Vagina (tissue), 2 donors: ENCODE data around the gene OR56A4. TPM values are rescaled to one million over a fixed set of nuclear protein-coding genes. Genes with fewer than 3 reads are reported as not detected.

Experiments
- DNase-seq, 2 donors: peaks; one replicate each; pipeline ENCODE4 v3.0.0-alpha.2; 2017; ENCODE audit errors: extremely low spot score in 2 of 2
- H3K27ac ChIP-seq: fragments of 200-600 bp; sonication (generic); one replicate; pipeline ENCODE4 v1.5.1; 2019
- H3K27me3 ChIP-seq: fragments of 200-600 bp; sonication (generic); one replicate; pipeline ENCODE4 v1.5.1; 2019
- H3K36me3 ChIP-seq, 2 donors: fragments of 200-600 bp; sonication (generic); one replicate each; pipeline ENCODE4 v1.5.1; 2017 to 2019
- H3K4me1 ChIP-seq: fragments of 200-600 bp; sonication (generic); one replicate; pipeline ENCODE4 v1.5.1; 2019
- H3K4me3 ChIP-seq, 2 donors: fragments of 200-600 bp; sonication (generic); 1 replicate in 1 of 2; 2 replicates in 1 of 2; pipeline ENCODE4 v1.5.1; 2016 to 2019
- H3K9me3 ChIP-seq: fragments of 200-600 bp; sonication (generic); one replicate; pipeline ENCODE4 v1.5.1; 2019
- POLR2A ChIP-seq, 2 donors: fragments of 450-650 bp; IDR thresholded peaks; one replicate each; pipeline ENCODE4 v1.6.1; 2017; ENCODE audit warnings: antibody characterized with exemption in 2 of 2, mild to moderate bottlenecking in 2 of 2, moderate library complexity in 2 of 2
- POLR2AphosphoS5 ChIP-seq, 2 donors: sonication (generic); formaldehyde crosslinking; IDR thresholded peaks; one replicate each; pipeline ENCODE4 v1.9.0; 2017; ENCODE audit warnings: antibody characterized with exemption in 2 of 2, mild to moderate bottlenecking in 2 of 2, low read depth in 1 of 2; ENCODE audit not compliant: insufficient read depth in 1 of 2
- intact Hi-C: fragments of 100-400 bp; cut with DNase I; formaldehyde crosslinking; loops from one replicate; pipeline ENCODE4 v1.15.1; 2023
- total RNA-seq: library from RNA; depleted of rRNA; stranded (reverse); fragments of >200 nt; gene quantifications from one replicate; pipeline ENCODE4 v1.2.3, GENCODE V29; 2016
- TF ChIP-seq, protein P1 (sequence below), 3 experiments: fragments of 450-650 bp in 2 of 3; fragments of 200-600 bp in 1 of 3; sonication (generic) in 1 of 3; IDR thresholded peaks; one replicate each; pipeline ENCODE4 v1.5.1; 2017 to 2019; ENCODE audit warnings: antibody characterized with exemption in 3 of 3, mild to moderate bottlenecking in 2 of 3, moderate library complexity in 2 of 3

The OR56A4 gene
- total RNA-seq, 1 donor from 2014 or later = not detected

- no peak for TF ChIP-seq POLR2A (IDR thresholded peaks at IDR 0.05)
- TF ChIP-seq POLR2AphosphoS5 (IDR thresholded peaks at IDR 0.05; ENCODE audit: insufficient read depth in 1 of 2, low read depth in 1 of 2) = no peak
- TF ChIP-seq, protein P1, sequence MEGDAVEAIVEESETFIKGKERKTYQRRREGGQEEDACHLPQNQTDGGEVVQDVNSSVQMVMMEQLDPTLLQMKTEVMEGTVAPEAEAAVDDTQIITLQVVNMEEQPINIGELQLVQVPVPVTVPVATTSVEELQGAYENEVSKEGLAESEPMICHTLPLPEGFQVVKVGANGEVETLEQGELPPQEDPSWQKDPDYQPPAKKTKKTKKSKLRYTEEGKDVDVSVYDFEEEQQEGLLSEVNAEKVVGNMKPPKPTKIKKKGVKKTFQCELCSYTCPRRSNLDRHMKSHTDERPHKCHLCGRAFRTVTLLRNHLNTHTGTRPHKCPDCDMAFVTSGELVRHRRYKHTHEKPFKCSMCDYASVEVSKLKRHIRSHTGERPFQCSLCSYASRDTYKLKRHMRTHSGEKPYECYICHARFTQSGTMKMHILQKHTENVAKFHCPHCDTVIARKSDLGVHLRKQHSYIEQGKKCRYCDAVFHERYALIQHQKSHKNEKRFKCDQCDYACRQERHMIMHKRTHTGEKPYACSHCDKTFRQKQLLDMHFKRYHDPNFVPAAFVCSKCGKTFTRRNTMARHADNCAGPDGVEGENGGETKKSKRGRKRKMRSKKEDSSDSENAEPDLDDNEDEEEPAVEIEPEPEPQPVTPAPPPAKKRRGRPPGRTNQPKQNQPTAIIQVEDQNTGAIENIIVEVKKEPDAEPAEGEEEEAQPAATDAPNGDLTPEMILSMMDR (IDR thresholded peaks at IDR 0.05) = no peak
- Histone ChIP-seq H3K4me3 (no peak overlapping the region), H3K27ac (no peak overlapping the region), H3K4me1 (no peaks in the 10 kb centered on the region), H3K27me3 (no peaks in the 10 kb centered on the region), H3K36me3 (no peaks in the 10 kb centered on the region), H3K9me3 (no peaks in the 10 kb centered on the region)
- intact Hi-C loops = no loop called here
- no peak for DNase-seq
Observed at GRCh38 chr11:6027501-6027900, 20.8 kb upstream of the OR56A4 start.

- Histone ChIP-seq H3K9me3 (no peaks in the 10 kb centered on the region), H3K27me3 (no peaks in the 10 kb centered on the region), H3K4me3 (no peak overlapping the region), H3K36me3 (no peaks in the 10 kb centered on the region), H3K4me1 (no peaks in the 10 kb centered on the region), H3K27ac (no peak overlapping the region)
- intact Hi-C loops = no loop called here
- TF ChIP-seq, protein P1 (IDR thresholded peaks at IDR 0.05) = no peak
- TF ChIP-seq POLR2A (IDR thresholded peaks at IDR 0.05) = no peak
- TF ChIP-seq POLR2AphosphoS5 (IDR thresholded peaks at IDR 0.05; ENCODE audit: insufficient read depth in 1 of 2, low read depth in 1 of 2) = no peak
- DNase-seq = no peak
Observed at GRCh38 chr11:6025056-6025455, 18.3 kb upstream of the OR56A4 start.

DNA sequence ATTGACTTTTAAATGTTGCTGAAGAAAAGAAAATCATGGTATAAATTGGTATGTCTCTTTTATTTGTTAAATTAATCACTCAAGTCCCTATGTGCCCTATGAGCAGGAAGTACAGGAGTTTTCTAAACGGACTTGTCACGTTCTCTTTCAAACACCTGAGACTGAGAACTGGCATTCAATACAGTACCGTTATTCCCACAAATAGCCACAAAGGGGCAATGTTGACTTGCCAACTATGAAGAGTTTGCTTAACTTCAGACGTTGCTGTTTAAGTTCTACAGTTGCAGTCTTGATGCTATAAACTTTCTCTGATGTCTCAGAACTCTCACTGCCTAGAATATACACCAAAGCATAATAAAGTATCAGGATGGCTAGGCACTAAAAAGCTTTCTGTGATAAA is 16.2 kb upstream of the OR56A4 start:
- no peaks in the 10 kb centered on the region for H3K27me3 ChIP-seq
- no peak overlapping the region for H3K4me3 ChIP-seq
- intact Hi-C loops = loop anchor here (5.0 kb wide), 1 partner anchor 339 kb away; no protein-coding TSS in a partner anchor
- no peaks in the 10 kb centered on the region for H3K36me3 ChIP-seq
- H3K4me1 ChIP-seq = no peaks in the 10 kb centered on the region
- H3K9me3 ChIP-seq = no peaks in the 10 kb centered on the region
- no peak for DNase-seq
- no peak overlapping the region for H3K27ac ChIP-seq
- TF ChIP-seq POLR2A (IDR thresholded peaks at IDR 0.05) = no peak
- TF ChIP-seq, protein P1 (IDR thresholded peaks at IDR 0.05) = peak in 2 of 3 experiments; percentile 15 to 43
- no peak for TF ChIP-seq POLR2AphosphoS5 (IDR thresholded peaks at IDR 0.05; ENCODE audit: insufficient read depth in 1 of 2, low read depth in 1 of 2)

- intact Hi-C loops = no loop called here
- no peaks in the 10 kb centered on the region for H3K27me3 ChIP-seq
- H3K27ac ChIP-seq = no peak overlapping the region
- H3K9me3 ChIP-seq = no peaks in the 10 kb centered on the region
- TF ChIP-seq, protein P1 (IDR thresholded peaks at IDR 0.05) = no peak
- no peak for TF ChIP-seq POLR2AphosphoS5 (IDR thresholded peaks at IDR 0.05; ENCODE audit: insufficient read depth in 1 of 2, low read depth in 1 of 2)
- no peak for TF ChIP-seq POLR2A (IDR thresholded peaks at IDR 0.05)
- H3K4me1 ChIP-seq = no peaks in the 10 kb centered on the region
- no peak overlapping the region for H3K4me3 ChIP-seq
- no peak for DNase-seq
- no peaks in the 10 kb centered on the region for H3K36me3 ChIP-seq
Observed at GRCh38 chr11:6013042-6013441, 6.3 kb upstream of the OR56A4 start.

- intact Hi-C loops = no loop called here
- H3K9me3 ChIP-seq = no peaks in the 10 kb centered on the region
- no peak for DNase-seq
- H3K4me1 ChIP-seq = no peaks in the 10 kb centered on the region
- TF ChIP-seq POLR2A (IDR thresholded peaks at IDR 0.05) (no peak), POLR2AphosphoS5 (IDR thresholded peaks at IDR 0.05; ENCODE audit: insufficient read depth in 1 of 2, low read depth in 1 of 2) (no peak)
- no peak overlapping the region for H3K4me3 ChIP-seq
- no peaks in the 10 kb centered on the region for H3K36me3 ChIP-seq
- H3K27me3 ChIP-seq = no peaks in the 10 kb centered on the region
- H3K27ac ChIP-seq = no peak overlapping the region
Observed at GRCh38 chr11:6012035-6012668, 5.4 kb upstream of the OR56A4 start.
